T-helper 9 cell (primary cell): ENCODE results near the gene TSPAN11.
"Not testable (repeated sequence)": the region's sequence is repeated elsewhere in the genome, so short reads cannot be mapped to it uniquely, and the experiment has no call there.

Experiments
- DNase-seq: peaks from one replicate; pipeline ENCODE4 v3.0.0-alpha.2; 2020
- total RNA-seq, 2 donors: gene quantifications; one replicate each; lab custom pipeline; 2026; lab: John Stamatoyannopoulos, UW

Gene TSPAN11, protein sequence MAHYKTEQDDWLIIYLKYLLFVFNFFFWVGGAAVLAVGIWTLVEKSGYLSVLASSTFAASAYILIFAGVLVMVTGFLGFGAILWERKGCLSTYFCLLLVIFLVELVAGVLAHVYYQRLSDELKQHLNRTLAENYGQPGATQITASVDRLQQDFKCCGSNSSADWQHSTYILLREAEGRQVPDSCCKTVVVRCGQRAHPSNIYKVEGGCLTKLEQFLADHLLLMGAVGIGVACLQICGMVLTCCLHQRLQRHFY
- total RNA-seq = 0 reads per million in 2 donors

DNA sequence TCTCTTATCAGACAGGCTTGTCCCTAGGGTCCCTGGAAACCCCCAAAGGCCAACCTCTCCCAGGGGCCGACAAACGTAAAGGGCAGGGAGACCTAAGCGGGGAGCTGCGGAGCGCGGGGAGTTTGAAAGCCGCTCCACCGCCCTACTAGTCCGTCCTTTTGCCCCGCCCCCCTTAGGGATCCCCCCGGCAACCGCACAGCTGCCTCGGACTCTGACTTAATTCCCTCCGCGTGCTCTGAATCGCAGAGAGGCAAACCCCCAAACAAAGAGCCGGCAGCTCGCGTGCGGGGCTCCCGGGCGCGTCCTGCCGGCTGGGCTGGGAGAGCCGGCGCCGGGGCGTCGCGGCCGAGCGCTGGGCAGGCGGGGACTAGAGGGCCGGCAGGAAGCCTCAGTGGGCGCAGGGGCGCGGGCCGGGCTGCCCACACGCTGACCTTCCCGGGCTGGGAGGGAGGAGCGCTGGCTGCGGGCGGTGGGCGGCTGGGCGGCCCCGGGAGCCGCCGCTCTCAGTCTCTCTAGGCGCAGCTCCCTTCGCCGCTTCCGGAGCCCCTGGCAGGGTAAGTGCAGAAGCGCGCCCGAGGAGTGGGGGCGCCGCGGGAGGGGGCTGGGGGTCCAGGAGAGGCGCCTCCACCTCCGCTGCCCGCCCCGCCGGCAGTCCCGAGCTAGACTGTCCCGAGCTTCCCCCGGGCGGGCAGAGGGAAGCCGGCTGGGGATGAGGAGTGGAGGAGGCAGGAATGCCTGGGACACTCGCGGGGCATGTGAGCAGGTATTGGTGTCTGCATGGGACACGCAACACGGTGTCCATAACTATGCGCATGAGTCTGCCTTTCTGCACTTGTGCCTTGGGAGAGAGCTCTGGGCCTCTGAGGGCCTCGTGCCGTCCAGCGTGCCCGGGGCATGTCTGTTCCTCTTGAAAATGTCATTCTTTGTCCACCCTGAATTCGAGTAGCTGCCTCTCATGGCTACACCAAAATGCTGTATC, at the start of gene TSPAN11:
TSPAN11 (plus strand) TSS at position 506 of the 979 bp plus-strand sequence. CDS start 27,244 bp downstream, outside the sequence.
- no peak for DNase-seq

DNA sequence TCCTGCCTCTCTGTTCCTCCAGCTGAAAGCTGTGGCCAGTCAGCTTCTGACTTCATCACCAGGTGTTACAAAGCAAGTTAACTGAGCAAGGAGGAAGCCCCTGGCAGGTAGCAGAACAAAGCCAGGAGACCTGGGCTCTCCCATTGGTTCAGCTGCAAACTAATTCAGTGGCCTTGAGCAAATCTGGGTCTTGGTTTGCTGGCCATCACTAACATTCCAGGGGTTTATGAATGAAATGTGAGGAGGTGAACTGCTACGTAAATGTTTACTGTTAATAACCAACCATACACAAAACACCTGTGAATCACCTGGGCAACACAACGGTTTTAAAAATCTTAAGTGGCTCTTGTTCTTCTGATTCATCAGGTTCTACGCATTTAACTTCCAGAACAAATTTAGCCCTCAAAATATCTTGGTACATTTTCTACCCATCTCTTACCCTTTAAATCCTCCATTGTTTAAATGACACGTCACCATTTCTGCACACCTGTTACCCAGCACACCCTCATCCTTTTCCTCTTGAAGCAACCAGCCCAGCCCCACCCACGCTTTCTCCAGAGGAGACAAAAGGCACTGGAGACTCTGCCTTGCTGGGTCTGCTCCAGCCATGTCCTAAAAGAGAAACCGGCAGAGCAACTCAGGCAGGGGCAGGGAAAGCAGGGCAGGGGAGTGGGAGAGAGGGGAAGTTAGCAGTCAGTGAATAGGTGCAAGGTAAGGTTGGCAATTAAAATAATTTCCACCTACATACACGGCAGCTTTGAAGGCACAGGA, 49.3 kb upstream of the TSPAN11 start:
- DNase-seq = no peak

DNA sequence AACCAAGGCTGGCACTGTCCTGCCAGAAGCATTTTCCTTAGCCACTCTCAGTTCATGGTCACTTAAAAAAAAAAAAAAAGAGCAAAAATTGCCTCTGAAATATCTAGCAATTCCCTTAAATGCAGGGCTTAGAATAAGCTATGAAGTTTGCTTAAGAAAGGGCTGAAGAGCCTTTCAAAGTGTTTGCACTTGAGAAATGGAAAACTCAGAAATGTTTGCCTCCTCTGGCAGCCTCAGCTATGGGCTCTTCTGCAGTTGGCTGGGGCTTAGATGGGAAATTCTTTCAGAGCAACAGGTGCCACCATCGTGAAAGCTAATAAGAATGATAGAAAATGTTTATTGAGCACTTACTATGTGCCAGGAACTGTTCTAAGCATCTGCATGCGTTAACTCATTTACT, 48.5 kb upstream of the TSPAN11 start:
- DNase-seq = no peak

DNA sequence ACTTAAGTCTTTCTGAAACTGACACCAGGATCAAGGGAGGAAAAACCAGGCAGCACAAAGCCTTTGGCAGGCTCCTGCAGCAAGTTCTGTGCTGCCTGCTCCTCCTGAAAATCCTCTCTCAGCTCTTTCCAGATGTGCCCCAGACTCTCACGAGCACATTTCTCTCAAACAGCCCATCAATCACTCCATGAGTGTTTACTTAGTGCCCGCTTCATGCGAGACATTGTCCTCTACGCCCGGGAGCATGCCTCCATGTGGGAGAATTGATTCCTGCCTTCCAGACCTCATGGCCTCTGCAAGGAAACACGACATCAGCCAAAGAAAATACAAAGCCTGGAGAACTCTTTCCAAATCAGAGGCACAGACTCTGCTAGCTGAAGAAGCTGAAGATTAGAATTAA, 46.5 kb upstream of the TSPAN11 start:
- DNase-seq = no peak

DNA sequence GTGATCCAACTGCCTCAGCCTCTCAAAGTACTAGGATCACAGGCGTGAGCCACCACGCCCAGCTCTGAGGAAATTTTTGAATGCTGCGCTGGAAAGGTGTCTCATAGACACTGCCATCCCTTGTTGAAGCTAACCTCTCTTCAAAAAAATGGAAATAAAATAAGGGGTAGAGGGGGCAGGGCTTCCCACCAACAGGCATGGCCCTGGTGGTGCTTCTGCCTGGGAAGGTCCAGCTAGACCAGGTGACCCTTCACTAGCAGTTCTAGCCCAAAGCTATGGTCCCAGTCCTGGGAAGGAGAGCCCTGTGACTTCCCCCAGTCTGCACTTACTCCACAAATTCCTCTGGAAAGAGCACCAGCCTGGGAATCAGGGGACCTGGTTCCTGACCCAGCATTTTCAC, 45.7 kb upstream of the TSPAN11 start:
- DNase-seq = no peak

DNA sequence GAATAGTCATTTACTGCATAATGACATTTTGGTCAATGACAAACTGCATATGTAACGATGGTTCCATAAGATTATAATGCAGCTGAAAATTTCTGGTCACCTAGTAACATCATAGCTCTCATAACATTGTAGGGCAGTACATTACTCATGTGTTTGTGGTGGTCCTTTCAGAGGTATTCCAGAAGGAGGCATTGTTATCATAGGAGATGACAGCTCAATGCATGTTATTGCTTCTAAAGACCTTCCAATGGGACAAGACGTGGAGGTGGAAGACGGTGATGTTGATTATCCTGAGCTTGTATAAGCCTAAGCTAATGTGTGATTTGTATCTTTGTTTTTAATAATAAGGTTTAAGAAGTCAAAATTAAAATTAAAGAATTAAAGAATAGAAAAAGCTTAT, 43.8 kb upstream of the TSPAN11 start:
- no peak for DNase-seq

DNA sequence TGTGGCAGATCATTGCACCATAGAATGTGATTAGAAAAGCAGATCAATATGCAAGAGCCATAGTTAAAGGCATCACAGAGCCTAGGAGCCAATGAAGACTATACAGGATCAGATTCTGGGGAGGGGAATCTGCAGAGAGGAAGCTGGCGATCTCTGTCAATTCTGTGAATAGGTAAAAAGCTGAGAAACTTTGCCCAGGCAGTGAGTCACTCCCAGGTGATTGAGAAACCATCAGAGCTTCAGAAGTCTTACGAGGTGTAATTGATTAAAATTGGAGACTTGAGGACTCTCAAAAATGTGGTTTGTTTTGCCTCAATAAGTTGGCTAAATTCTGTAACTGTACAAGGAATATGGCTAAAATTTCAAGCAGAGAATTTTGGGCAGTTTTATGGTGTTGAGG, 41.7 kb upstream of the TSPAN11 start:
- no peak for DNase-seq

DNA sequence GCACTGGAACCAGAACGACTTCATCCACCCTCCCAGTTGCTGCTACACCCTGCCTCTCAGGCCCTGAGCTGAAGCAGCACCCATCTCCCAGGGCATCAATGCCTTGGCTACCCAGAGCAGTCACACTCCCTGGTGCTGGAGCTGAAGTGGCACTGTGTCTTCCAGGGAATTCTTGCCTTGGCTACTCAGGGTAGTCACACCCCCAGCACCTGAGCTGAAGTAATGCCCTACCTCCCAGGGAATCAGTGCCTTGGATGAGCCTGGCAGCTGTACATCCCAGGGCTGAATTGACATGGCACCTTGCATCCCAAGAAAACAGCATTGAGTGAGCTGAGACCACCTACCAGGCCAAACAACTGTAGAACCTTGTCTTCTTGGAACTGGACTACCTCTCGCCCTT, 41.2 kb upstream of the TSPAN11 start:
- DNase-seq = no peak

DNA sequence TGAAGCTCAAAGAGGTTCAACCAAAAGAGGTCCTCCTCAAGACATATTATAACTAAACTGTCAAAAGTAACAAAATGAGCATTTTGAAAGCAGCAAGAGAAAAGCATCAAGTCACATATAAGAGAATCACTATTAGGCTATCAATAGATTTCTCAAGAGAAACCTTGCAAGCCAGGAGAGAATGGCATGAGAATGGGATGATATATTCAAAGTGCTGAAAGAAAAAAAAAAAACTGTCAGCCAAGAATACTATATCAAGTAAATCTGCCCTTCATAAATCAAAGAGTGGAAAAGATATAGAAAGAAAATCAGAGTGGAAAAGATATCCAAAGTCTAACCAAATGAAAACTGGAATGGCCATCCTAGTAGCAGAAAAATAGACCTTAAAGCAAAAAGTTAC, 39.3 kb upstream of the TSPAN11 start:
- no peak for DNase-seq

DNA sequence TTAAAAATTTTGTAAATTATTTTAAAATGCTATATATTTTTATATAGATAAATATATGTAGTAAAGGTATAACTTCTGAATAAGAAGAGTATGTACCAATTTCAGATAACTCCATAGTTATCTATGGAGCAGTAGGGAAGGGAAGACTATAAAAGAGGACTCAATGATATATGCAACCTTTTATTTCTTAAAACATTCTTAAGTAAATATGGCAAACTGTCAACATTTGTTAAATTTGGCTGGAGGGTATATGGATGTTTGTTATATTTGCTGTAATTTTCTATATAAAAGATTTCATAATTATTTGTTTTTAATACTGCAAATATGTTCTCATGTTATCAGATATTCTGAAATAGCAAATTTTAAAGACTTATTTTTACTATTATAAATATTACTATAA, 38.3 kb upstream of the TSPAN11 start:
- no peak for DNase-seq

DNA sequence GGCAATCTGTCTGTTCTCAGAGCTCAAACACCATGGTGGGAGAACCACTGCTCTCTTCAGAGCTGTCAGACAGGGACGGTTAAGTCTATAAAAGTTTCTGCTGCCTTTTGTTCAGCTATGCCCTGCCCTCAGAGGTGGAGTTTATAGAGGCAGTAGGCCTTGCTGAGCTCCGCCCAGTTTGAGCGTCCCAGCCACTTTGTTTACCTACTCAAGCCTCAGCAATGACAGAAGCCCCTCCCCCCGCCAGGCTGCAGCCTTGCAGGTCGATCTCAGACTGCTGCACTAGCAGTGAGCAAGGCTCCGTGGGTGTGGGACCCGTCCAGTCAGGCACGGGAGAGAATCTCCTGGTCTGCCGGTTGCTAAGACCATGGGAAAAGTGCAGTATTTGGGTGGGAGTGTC, 32.0 kb upstream of the TSPAN11 start:
- DNase-seq = not testable (repeated sequence)

DNA sequence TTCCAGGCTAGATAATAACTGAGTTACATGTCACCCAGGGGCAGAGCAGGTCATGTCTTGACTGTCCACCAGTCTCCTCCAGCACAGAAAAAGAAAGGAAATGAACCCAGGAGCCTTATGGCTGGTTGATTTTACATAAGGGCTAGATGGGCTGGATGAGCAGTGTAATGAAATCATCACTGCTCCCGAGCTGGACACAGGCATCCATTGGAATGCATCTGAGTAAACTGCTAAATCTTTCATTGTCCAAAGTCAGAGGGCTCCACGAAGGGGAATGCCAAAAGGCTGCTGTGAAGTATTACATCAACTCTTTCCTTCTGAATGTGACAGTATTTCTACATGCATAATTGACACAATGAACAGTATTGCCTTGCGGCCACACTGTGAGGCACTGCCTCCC, 30.1 kb upstream of the TSPAN11 start:
- no peak for DNase-seq

DNA sequence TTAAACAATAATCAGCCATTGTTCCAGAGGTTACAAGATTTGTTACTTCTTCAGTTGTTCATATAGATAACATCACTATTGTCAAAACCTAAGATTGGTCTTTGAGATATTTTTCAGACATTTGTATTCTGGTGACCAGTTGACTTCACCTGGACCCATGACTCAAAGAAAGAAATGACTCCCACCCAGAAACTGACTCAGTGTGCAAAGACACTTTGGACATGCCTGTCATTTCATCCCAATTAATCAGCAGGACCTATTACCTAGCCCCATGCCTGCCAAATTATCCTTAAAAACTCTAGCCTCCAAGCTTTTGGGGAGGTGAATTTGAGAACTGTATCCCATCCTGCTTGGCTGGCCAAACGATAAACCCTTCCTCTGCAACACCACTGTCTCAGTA, 27.7 kb upstream of the TSPAN11 start:
- no peak for DNase-seq

DNA sequence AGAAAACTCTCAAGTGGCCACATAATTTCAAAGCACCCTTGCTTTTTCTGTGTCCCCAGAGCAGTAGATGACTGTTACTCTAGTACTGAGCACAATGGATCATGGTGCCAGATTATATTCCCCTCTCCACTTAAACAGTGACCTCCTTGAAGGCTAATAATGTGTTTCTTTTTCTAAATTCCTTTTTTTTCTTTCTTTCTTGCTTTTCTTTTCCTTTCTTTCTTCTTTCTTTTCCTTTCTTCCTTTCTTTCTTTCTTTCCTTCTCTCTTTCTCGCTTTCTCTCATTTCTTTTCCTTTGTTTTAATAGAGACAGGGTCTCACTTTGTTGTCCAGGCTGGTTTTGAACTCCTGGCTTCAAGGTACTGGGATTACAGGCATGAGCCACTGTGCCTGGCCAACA, 26.2 kb upstream of the TSPAN11 start:
- no peak for DNase-seq

DNA sequence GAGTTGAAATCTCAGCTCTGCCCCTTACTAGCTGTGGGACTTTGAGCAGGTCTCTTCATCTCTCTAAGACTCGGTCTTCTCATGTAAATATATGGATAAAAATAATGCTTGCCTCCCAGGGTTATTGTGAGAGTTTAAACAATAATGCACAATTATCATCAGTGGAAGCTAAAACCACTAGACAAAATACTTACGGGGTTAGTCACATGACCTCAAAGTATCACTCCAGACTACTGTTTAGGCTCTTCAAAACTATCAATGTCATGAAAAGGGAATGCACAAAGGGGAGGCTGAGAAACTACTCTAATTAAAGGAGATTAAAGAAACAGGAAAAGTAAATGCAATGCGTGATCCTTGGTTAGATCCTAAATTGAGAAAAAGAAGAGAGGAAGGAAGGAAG, 24.5 kb upstream of the TSPAN11 start:
- no peak for DNase-seq

DNA sequence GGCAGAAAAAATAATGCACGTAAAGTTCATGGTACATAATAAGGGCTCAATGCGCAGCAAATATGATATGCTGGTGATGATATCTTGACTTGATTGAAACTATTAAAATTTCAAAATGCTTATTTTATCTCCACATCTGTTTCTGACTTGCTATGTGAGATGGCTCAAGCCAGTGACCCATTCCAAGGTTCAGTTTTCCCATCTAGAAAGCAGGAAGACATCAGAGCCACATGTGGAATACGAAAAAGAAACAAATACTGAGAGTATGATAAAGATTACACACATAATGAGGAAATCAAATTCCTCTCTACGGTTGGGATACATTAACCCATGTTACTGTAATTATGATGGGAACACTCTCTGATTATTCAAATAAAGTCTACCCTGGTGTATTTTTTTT, 24.0 kb upstream of the TSPAN11 start:
- no peak for DNase-seq

DNA sequence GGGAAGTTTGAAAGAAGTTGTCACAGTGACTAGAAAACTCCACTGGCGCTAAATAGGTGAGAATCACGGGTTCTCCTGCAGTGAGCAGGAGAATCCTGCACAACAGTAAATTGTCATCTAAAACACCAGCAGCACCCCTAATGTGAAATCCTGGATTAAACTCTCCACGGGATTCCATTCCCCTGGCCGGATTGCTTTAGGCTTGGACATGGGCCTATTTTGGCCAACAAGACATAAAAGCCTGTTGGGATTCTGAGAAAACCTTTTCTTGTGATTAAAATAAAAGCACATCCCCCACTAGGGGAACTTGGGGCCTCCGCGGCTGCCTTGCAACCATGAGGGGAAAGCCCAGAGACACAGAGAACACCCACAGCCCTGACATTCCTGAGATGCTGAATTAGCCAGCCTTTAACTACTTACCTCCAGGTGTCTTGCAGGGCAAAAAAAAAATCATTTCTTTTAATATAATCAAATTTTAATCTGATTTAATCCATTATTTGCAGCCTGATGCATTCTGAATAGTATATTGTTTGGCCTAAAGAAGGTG, 21.0 kb upstream of the TSPAN11 start:
- DNase-seq = no peak

DNA sequence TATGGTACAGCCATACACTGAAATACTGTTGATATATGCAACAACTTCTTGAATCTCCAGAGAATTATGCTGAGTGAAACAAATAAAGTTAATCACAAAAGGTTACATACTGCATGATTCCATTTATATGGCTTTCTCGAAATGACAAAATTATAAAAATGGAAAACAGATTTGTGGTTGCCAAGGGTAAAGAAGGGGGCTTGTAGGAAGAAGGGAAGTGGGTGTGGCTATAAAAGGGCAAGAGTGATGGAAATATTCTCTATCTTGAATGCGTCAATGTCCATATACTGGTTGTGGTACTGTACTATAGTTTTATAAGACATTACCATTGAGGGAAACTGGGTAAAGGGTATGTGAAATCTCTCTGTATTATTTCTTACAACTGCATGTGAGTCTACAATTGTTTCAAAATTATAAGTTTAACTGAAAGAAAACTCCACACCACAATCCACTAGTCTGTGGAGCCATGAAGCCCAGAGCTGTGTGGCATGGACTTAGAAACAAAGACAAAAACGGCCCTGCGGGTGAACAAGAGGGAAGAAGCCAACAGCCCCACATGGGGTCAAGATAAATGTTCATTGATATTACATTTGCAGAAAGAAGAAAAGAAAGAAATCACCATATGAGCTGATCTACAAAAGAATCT, 18.3 kb upstream of the TSPAN11 start:
- DNase-seq = no peak

DNA sequence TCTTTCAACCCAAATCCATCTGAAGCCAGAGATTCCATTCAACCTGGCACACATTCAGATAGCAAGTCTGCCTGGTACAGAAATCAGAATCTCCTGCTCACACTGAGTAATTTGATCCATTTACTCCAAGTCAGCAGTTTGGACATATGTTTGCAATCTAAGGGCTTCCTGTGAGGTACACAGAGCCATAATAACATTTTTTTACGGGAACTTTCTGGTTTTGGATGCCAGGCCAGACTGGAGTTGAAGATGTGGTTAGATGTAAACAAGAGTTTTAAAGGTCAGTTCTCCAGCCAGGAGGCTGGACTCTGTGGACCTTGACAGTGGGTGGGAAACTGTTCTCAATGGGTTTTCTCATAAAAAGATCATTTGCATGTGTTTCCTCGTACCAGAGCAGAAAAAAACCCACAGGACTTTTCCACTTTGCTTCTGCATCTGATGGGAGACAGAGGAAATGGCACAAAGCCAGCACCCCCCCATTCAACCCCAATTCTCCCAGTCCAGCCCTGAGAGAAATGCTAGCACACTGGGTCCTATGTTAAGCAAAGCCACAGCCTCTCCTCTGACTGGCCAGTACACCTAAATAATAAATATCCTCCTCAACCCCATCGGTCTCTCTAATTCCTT, 17.7 kb upstream of the TSPAN11 start:
- DNase-seq = no peak

DNA sequence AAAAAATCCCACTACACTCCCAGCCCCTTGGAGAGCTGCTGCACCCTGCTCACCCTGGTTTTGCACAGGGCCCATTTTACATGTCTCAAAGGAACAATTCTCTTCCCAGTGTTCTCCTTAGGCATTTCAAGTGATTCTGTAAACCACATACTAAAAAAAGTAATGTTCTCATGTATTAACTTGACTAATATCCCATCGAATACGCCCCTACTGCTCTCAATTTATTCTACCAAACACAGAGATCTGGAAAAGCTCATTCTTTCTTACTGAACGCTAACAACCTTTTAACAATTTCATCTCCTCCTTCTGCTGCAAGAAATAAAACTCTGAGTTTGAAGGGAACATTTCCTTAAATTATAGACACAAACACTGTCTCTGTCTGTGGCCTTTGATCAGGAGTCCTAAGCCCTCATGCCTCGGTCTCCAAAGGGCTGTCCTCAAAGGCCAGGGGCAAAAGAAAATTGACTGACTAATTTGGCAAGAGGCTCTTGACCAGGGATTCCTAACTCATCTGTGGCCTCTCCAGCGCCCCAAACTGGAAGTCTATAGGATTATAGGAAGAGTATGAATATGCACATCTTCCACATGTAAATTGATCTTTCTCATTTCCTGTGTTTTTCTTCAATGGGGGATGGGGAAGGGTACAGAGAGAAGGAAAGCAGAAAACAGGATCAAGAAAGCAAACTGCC, 17.1 kb upstream of the TSPAN11 start:
- DNase-seq = no peak

DNA sequence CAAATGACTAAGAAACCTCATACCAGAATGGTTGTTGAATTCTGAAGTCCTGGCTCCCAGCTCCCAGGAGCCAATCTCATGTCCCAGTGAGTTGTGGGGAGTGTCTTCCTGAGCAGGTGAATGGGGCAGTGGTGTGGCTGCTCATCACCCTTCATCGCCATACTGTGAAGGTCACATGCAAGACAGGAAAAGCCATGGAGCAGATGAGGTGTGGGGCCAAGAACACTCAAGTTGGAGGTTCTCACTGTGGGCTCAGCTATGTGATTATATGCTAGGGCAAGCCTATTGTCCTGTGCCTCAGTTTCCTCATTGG, 16.6 kb upstream of the TSPAN11 start:
- DNase-seq = no peak

DNA sequence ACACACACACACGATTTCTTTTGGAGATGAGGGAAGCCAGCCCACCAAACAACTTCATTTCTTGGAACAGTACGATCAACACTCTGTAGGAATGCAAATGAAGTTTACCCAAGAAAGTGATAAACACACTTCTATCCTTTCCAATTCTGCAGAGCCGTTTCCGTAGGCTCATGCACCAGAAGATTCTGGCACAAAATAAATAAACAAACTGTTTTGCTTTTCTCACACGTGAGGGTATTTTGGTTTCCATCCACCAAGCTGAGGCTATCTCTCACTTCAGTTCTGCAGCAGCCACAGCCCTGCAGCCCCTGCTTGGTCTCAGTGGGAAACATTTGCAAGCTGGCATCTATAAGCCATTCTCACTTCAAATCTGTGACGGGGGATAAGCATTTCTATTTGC, 15.3 kb upstream of the TSPAN11 start:
- DNase-seq = no peak
